Superior temporal gyrus (tissue), 1 donor: Measurements from ENCODE around the gene MYLK.
A peak's percentile ranks its signal among the peaks of the same experiment; 100 is the strongest.
"Not testable (repeated sequence)": the region's sequence is repeated elsewhere in the genome, so short reads cannot be mapped to it uniquely, and the experiment has no call there.

Experiments used
- DNase-seq: peaks from one replicate; pipeline ENCODE4 v3.0.0-alpha.2; 2016; ENCODE audit errors: extremely low spot score

The MYLK gene

GRCh38 chr3:123750659-123751420 lies 133.3 kb downstream of the MYLK start:
- DNase-seq = no peak

- DNase-seq = no peak
Measured at GRCh38 chr3:123750209-123750608, 133.9 kb downstream of the MYLK start.

GRCh38 chr3:123749711-123750110 lies 134.4 kb downstream of the MYLK start:
- no peak for DNase-seq

GRCh38 chr3:123745184-123745855 lies 138.8 kb downstream of the MYLK start:
- DNase-seq = peak; percentile 40

GRCh38 chr3:123744064-123744463 lies 140.1 kb downstream of the MYLK start:
- DNase-seq = no peak

GRCh38 chr3:123743121-123743520 lies 141.0 kb downstream of the MYLK start:
- no peak for DNase-seq

- no peak for DNase-seq
Measured at GRCh38 chr3:123741041-123741511, 143.1 kb downstream of the MYLK start.

GRCh38 chr3:123740391-123740822 lies 143.7 kb downstream of the MYLK start:
- no peak for DNase-seq

- no peak for DNase-seq
Measured at GRCh38 chr3:123739754-123740153, 144.4 kb downstream of the MYLK start.

- no peak for DNase-seq
Measured at GRCh38 chr3:123739106-123739505, 145.0 kb downstream of the MYLK start.

- not testable (repeated sequence) for DNase-seq
Measured at GRCh38 chr3:123738522-123738921, 145.6 kb downstream of the MYLK start.

GRCh38 chr3:123737168-123737567 lies 147.0 kb downstream of the MYLK start:
- DNase-seq = no peak

GRCh38 chr3:123735456-123735855 lies 148.7 kb downstream of the MYLK start:
- no peak for DNase-seq

GRCh38 chr3:123734527-123734902 lies 149.6 kb downstream of the MYLK start:
- DNase-seq = no peak

GRCh38 chr3:123733805-123734526 lies 150.2 kb downstream of the MYLK start:
- no peak for DNase-seq

GRCh38 chr3:123733341-123733740 lies 150.8 kb downstream of the MYLK start:
- DNase-seq = no peak

- no peak for DNase-seq
Measured at GRCh38 chr3:123732447-123732846, 151.7 kb downstream of the MYLK start.

GRCh38 chr3:123730829-123731228 lies 153.3 kb downstream of the MYLK start:
- DNase-seq = no peak

- no peak for DNase-seq
Measured at GRCh38 chr3:123728991-123729390, 155.1 kb downstream of the MYLK start.

- DNase-seq = no peak
Measured at GRCh38 chr3:123728014-123728413, 156.1 kb downstream of the MYLK start.

GRCh38 chr3:123725652-123726400 lies 158.3 kb downstream of the MYLK start:
- DNase-seq = no peak

- DNase-seq = no peak
Measured at GRCh38 chr3:123724306-123724705, 159.8 kb downstream of the MYLK start.
